22Rv1 (cell line): ENCODE data around the gene METTL2B.
"Not testable (repeated sequence)": the region's sequence is repeated elsewhere in the genome, so short reads cannot be mapped to it uniquely, and the experiment has no call there.

Experiments
- ZFX ChIP-seq: fragments of 450-650 bp; IDR thresholded peaks from 2 replicates; pipeline ENCODE4 v1.6.1; 2017; ENCODE audit warnings: antibody characterized with exemption, borderline replicate concordance
- TF ChIP-seq, protein P1 (sequence below): fragments of 450-650 bp; IDR thresholded peaks from 2 replicates; pipeline ENCODE4 v1.5.1; 2017; ENCODE audit warnings: mild to moderate bottlenecking

- TF ChIP-seq, protein P1, sequence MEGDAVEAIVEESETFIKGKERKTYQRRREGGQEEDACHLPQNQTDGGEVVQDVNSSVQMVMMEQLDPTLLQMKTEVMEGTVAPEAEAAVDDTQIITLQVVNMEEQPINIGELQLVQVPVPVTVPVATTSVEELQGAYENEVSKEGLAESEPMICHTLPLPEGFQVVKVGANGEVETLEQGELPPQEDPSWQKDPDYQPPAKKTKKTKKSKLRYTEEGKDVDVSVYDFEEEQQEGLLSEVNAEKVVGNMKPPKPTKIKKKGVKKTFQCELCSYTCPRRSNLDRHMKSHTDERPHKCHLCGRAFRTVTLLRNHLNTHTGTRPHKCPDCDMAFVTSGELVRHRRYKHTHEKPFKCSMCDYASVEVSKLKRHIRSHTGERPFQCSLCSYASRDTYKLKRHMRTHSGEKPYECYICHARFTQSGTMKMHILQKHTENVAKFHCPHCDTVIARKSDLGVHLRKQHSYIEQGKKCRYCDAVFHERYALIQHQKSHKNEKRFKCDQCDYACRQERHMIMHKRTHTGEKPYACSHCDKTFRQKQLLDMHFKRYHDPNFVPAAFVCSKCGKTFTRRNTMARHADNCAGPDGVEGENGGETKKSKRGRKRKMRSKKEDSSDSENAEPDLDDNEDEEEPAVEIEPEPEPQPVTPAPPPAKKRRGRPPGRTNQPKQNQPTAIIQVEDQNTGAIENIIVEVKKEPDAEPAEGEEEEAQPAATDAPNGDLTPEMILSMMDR = not testable (repeated sequence)
- TF ChIP-seq ZFX = not testable (repeated sequence)
Measured at GRCh38 chr7:128530121-128530854, 53.7 kb downstream of the METTL2B start.
